HG03558 (cell line): ENCODE data around the gene SEPTIN7.
"Not testable (repeated sequence)": the region's sequence is repeated elsewhere in the genome, so short reads cannot be mapped to it uniquely, and the experiment has no call there.

Source experiments
- ATAC-seq: cut with Tn5 transposase; IDR thresholded peaks from one replicate; pipeline ENCODE4 v1.9.1; 2021; ENCODE audit warnings: moderate number of reproducible peaks; ENCODE audit not compliant: unreplicated experiment; ENCODE audit errors: extremely low read depth

SEPTIN7 gene

DNA sequence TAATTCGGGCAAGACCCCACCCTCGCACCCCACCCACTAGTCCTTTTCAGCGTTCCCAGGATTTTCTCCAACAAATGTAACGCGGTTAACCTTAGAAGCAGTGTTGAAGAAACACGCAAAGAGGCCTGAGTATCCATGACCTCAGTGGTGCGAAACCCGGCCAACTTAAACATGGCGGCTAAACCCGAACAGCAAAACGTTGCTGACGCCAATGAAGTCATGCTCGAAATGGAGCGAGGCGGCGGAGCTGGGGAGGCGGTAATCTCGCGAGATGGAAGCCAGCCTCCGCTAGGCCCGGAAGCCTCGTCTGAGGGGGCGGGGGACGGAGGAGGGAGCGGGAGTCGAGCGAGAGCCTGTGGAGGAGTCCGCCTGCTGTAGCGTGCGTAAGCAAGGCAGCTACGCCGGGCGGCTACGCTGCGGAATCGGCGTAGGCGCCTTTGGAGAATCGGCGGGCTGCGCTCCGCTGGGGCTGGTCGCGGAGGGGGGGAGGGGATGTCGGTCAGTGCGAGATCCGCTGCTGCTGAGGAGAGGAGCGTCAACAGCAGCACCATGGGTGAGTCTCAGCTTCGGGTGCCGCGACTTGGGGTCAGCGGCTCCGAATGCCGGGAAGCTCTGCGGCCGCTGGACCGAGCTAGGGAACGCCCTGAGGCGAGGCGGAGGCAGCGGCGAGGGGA lies at the start of gene SEPTIN7:
SEPTIN7 (plus strand) TSS at position 340 of the 674 bp plus-strand sequence; CDS start at position 493, 153 bp downstream.
- peak; percentile 78 for ATAC-seq

DNA sequence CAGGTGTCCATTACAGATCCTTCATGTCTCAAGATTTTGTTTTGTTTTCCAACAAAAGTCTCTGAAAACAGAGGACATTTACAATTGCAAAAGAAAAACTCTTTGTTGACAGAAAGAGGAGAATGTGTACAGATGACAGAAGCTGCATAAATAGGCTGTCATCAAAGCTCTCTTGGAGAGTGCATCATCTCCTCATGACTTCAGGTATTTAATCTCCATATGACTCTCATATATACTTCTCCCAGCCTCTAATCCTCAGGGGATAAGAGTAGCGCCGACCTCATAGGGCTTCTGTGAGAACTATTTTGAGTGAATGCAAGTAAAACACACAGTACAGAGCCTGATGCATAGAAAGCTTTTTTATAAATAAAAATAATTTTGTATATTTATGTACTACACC lies 48.1 kb upstream of the SEPTIN7 start:
- ATAC-seq: no peak

DNA sequence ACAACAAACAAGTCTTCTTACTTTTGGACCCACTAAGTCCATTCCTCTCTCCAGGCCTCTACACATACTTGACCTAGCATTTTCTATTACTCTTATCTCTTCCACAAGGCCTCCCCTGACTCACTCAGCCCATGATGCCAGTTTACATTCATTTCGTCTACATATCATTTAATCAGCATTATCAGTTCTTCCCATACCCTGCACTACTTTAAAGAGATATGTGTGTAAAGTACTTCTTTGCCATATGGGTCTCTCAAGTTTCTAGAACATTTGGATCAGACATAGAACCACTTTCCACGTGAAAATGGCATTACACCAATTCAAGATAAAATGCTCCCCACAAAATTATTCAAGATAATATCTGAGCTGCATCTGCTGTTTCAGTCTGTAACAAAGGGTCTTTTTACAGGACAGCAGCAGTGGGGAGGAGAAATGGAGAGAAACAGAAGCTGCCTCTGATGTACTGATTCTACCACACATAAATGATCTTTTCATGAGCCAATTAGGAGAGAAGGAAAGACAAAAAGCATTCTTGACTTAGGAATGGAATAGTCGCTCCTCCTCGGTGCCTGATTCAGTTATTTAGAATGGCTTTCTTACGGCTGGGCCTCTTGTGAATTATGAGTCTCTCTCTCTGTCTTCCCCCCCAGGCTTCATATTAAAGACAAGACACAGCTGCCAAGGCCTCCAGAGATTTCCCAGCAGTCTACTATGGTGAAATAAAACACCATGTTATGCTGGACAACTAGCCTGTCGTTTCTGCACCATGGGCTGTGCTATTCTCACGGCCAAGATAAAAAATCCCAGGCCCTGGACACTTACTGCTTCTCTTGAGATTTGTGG lies 46.9 kb upstream of the SEPTIN7 start:
- ATAC-seq: no peak

DNA sequence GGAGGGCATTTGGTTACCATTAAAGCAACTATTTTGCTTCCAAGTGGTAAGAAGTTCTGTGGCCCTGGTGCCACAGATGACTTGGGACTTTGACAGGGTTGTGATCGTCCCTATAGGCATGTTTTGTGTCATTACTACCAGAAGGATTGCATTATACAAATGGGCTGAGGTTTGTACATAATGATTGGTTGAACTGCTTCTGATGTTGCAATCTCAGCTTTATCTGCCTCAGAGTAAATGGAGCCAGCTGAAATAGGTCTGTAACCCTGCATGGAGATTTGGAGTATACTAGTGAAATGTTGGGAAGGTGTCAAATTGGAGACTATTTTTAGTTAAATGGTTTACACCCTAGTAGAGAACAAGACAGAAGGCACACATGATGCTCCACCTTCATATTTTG lies 46.1 kb upstream of the SEPTIN7 start:
- no peak for ATAC-seq

DNA sequence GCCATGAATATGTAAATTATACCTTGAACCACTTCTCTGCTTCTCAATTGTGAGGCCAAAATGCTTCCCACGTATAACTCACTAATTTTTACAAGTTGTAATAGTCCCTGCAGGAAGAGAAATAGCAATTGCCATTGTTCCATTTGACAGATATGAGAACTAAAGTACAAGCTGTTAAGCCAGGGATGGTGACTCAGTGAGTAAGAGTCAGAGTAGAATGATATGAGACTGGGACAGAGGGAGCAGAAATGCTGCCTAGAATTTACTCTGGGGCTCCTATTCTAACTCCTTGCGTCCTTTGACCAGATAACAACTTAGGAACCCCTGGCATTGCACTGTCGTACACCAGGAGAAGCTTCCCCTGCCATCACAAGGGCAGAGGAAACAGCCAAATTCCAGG lies 45.1 kb upstream of the SEPTIN7 start:
- ATAC-seq: no peak

DNA sequence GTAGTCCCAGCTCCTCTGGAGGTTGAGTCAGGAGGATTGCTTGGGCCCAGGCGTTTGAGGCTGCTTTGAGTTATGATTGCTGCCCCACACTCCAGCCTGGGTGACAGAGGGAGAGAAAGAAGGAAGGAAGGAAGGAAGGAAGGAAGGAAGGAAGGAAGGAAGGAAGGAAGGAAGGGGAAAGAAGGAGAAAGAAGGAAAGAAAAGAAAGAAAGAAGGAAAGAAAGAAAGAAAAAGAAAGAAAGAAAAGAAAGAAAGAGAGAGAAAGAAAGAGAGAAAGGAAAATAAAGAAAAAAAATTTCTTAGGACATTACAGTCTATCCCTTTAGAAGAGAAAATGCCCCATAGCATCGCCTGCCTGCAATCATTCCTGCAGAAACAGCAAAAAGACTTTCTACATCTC lies 44.4 kb upstream of the SEPTIN7 start:
- not testable (repeated sequence) for ATAC-seq

DNA sequence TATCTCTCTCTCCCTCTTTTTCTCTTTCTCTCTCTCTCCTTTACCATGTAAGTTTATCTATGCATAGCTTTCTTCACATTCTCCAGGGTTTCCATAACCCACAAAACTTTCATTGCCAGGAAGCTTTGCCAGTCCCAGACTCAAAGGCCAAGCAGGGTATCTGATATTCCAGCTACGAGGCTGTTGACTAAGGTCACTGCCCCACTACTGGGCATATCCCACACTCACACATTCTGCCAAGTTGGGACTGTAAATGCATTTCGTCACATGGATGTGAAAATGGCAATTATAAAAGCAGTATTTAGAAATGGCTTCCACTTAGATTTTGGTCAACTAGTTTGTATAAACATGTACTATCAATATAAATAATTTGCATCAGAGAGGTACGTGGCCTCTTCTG lies 43.3 kb upstream of the SEPTIN7 start:
- no peak for ATAC-seq

DNA sequence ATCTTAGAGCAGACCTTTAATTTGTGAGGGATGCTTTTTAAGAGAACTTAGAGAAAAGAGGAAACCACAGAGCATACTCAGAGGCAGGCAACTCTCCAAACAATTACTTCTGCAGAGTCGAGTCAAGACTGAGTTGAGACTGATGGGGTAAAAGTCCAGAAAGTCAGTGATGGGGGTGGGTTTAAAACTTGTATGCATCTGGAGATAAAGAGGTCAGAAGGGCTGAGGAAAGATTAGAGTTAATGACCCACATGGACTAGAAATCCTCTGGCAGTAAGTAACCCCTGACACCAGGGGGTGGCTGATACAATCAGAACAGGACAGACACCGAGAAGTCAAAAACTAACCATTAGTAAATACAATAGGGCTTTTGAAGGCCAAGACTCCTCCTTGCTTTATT lies 42.4 kb upstream of the SEPTIN7 start:
- no peak for ATAC-seq

DNA sequence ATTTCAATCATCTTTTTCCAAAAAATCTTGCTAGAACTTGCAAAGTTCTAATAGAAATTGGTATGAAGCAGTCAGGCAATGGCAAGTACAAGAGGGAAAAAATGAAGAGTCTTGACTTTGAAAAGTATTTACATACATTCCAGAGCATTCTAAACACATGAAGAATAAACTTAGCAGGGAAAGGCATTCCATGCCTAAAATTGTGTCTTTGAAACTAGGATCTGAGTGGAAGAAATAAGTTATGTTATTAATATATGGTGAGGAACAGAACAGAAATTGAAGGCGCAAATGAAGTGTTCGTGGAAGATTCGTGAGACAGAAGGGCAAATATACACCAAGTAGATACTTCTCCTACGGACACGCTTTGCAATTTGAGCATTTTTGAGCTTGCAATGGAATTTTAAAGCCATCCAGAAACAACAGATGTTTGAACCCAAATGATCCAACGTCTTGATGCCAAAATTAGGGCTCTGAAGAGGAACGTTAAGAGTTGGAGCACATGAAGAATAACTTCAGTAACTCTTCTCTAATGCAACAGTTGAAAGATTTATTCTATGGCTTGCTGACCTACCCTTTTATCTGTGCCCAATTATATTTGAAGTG lies 40.6 kb upstream of the SEPTIN7 start:
- ATAC-seq: no peak

DNA sequence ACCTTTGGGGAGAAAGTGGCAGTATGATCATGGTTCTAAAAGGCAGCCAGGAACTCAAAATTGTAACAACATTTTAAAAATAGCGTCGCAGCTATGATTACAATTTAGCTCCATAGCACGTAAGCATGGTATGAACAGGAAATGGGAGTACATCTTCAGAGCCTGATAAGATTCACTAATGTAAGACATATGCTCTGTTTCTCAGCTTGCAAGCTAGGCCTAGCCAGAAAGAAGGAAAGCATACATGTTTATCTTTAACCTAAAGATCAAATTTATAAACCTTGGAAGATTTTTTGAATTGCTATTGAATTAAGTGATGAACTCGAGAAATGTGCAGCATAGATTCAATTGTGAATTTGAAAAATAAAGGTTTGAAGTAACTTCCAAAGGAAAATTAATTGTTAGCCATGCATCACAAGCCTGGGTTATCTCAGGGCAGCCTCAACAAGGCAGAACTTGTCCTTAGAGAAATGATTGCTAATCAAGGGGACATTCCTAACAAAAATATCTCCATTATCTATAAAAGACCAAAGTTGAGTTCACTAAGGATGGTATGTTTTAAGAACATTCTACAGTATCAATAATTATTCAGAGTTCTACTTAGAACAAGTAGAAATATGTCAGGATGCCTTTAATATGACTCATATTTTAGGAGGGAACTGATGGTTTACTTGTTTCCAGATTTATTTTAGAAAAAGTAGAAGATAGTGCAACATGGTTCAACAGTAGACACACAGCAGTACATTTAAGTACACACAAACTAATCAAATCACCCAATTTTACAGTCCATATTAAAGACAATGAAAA lies 38.8 kb upstream of the SEPTIN7 start:
- no peak for ATAC-seq

DNA sequence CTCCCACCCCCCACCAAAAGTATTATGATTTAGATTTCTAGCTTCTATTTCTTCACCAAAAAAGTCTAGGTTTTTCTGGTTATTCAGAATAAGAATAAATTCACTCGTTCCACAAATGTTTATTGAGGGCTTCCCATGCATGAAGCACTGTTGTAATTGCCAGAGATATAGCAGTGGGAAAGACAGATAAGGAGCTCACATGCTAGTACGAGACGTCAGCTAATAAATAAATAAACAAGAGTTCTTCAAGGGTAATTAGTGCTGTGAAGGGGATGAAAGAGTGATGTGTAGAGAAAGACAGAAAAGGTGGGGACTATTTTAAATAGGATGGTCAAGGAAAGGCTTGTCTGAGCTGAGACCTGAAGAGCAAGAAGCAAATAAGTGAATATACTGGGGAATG lies 38.1 kb upstream of the SEPTIN7 start:
- ATAC-seq: no peak

DNA sequence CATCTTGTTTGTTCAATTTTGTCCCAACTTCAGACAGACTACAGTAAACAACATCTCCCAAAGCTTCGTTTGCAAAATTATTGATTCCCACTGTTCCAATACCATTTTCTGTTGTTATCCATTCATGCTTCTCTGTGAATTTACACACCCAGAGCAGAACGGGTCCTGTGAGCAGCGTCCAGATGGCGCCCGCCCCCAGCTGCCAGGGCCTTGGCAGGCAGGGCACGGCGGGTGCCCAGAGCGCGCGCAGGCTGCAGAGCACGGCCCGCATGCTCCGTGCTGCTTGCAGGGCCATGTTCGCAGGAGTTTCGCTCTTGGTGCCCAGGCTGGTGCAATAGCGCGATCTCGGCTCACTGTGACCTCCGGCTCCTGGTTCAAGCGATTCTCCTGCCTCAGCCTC lies 32.5 kb upstream of the SEPTIN7 start:
- no peak for ATAC-seq

DNA sequence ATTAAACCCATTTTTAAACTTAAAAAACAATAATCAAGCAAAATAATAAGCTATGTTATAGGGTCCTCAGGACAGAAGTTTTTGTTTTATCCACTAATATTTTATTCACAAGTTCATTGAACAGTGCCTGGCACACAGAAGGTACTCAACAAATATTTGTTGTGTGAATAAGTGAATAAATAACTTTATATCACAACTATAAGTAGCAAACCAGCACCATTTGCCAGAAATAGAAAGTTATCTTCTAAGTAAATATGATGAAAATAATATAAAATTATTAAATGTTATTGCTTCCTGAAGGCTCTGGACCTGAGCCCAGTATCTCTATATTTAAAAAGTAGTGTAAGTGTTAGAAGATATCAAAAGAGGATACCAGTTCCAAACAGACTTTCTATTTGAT lies 29.1 kb upstream of the SEPTIN7 start:
- ATAC-seq: no peak

DNA sequence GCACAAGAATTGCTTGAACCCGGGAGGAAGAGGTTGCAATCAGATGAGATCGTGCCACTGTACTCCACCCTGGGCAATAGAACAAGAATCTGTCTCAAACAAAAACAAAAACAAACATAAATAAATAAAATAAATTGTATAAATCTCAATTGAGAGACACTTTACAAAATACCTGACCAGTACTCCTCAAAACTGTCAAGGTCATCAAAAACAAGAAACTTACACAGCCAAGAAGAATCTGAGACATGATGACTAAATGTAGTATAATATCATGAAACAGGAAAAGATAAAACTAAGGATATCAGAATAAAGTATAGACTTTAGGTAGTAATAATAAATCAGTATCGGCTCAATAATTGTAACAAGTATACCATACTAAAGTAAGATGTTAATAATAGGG lies 26.9 kb upstream of the SEPTIN7 start:
- no peak for ATAC-seq

DNA sequence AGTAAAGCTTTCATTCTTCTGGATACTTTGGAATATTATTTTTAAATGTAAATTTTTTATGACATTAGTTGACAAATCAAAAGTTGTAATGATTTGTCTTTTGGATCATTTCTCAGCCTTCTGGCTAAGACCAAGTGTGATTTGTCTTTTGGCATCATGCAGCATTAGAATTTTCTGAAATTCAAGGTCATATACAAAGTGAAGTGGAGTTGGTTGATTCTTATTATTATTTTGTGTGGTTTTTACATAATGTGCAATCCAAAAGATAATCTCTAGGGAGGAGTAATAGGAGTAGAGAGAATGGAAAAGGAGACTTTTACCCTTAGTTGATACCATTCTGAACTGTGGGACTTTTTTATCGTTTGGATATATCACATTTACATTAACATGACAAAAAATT lies 24.2 kb upstream of the SEPTIN7 start:
- ATAC-seq: no peak

DNA sequence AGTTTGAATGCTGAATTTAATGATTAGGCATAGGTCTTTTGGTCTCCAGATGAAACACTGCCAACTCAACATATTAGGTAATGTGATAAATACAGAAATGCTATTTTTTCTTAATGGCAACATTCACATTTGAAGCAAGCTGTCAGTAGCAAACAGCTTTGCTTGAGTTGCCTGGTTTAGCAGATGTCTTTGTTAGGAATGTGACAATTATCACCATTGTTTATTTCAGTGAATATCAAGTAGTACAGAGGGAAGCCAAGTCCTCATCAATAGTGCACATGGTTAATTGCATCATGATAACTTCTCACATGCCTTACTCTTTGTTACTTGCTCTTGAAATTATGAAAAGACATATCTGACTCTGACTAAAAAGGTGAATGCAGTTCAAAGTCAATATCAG lies 23.7 kb upstream of the SEPTIN7 start:
- ATAC-seq: no peak

DNA sequence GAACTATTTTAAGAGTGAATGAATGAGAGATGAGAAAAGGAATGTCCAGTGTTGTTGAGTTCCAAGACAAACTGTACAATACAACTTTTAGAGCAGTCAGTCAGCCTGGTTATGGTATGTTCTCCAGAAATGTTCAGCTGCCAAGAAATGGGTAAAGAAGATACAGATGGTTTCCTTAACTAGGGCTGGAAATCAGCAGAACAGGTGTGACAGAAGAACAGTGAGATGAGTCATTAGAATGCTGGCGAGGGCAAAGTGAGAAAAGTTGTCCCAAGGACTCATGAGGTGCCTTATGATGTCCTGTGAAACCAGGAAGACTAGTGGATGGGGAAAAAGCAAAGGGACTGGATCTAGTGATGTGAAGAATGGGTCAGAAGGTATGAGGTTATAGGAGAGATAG lies 20.8 kb upstream of the SEPTIN7 start:
- ATAC-seq: no peak

DNA sequence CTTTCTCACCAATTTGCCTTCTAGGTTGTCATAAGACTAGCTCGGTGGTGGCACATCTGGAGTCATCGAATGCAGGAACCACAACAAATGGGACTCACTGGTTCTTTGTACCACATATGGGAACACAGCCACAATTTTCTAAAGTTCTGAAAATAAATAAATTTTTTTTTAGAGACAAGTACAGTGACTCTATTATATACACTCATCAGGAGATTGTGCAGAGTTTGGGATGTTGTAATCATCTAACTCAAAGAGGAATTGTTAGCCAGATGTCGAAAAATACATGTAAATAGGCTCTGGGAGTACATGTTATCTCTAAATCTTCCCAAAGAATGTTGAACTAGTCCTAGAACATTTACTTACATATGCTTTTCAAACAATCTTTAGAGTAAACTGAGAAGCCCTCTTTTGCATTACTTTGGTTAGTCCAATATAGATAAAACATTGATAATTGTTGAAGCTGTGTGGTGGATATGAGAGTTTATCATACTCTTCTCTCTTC lies 19.6 kb upstream of the SEPTIN7 start:
- ATAC-seq: no peak

DNA sequence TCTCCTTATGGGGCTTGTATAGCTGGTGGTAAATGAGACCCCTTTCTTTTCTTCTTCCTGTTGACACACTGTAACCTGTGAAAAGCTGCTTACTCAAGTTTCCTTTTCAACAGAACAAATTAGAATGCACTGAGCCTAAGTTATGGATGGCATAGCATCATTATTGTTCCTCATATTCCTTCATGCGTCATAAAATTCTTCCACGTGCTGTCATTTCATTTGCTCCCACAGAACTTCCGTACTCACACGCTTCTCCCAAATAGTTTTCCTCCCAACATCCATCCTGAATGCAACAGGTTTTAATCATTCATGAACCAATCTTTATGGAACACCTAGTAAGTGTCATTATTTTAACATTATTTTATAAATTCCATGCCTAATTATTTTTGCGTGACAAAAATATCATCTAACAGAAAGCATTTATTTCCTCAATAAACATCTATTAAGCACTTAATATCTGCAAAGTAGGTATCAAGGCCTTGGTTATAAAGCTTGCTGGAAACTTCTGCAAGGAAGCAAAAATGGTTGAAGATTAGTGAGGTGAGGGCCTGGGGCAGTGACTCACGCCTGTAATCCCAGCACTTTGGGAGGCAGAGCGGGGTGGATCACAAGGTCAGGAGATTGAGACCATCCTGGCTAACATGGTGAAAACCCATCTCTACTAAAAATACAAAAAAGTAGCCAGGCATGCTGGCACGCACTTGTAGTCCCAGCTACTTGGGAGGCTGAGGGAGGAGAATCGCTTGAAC lies 18.9 kb upstream of the SEPTIN7 start:
- ATAC-seq: no peak

DNA sequence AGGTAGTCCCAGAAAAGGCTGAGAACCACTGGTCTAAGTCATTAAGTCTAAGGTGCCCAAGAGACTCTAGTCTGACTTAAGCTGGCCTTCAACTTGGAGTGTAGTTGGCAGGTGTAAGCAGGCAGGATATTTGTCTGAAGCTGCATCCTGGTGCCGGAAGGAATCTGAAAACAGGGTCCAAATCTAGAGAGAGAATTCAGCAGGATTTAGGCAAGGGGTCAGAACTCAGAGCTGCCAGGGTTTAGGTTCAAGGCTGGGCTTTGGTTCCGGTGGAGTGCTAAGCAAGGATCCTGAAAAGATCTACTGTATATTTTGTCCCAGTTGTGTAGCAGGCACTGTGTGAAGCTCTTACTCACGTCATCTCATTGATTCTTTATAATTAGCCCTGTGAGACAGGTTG lies 16.5 kb upstream of the SEPTIN7 start:
- ATAC-seq: no peak
